GM23338 (cell line): Measurements from ENCODE around the gene PVALEF. TPM values are rescaled to one million over a fixed set of nuclear protein-coding genes. Genes with fewer than 3 reads are reported as not detected.

Experiments used
- ATAC-seq: fragments of 200-7000 bp; cut with Tn5 transposase; 3 replicates; pipeline ENCODE4 v1.9.1; 2020
- DNase-seq: peaks from one replicate; pipeline ENCODE4 v3.0.0-alpha.2; 2015; ENCODE audit warnings: low spot score
- H2AFZ ChIP-seq: fragments of 200-600 bp; sonication (generic); 2 replicates; pipeline ENCODE4 v1.8.0; 2016; ENCODE audit warnings: antibody characterized with exemption, mild to moderate bottlenecking, moderate library complexity
- H3F3A ChIP-seq: fragments of 200-600 bp; sonication (generic); replicated peaks from 2 replicates; pipeline ENCODE4 v1.8.0; 2017; ENCODE audit warnings: antibody characterized with exemption, mixed run types, low read depth
- H3K27ac ChIP-seq: fragments of 200-600 bp; sonication (generic); 2 replicates; pipeline ENCODE4 v1.6.1; 2016; ENCODE audit warnings: low read depth
- H3K27me3 ChIP-seq: fragments of 200-600 bp; sonication (generic); 2 replicates; pipeline ENCODE4 v1.8.0; 2016; ENCODE audit warnings: mild to moderate bottlenecking, mixed run types, moderate library complexity; ENCODE audit not compliant: insufficient read depth
- H3K36me3 ChIP-seq: fragments of 200-600 bp; sonication (generic); 2 replicates; pipeline ENCODE4 v1.8.0; 2016; ENCODE audit warnings: mild to moderate bottlenecking; ENCODE audit not compliant: insufficient read depth
- H3K4me1 ChIP-seq: fragments of 200-600 bp; sonication (generic); 2 replicates; pipeline ENCODE4 v1.8.0; 2016; ENCODE audit warnings: mild to moderate bottlenecking, moderate library complexity; ENCODE audit not compliant: insufficient read depth
- H3K4me2 ChIP-seq: fragments of 200-600 bp; sonication (generic); 2 replicates; pipeline ENCODE4 v1.7.1; 2017; ENCODE audit warnings: mixed run types
- H3K4me3 ChIP-seq: fragments of 200-600 bp; sonication (generic); 2 replicates; pipeline ENCODE4 v1.6.1; 2016; ENCODE audit warnings: mixed run types
- H3K79me2 ChIP-seq: fragments of 200-600 bp; sonication (generic); replicated peaks from 2 replicates; pipeline ENCODE4 v1.8.0; 2017; ENCODE audit warnings: mild to moderate bottlenecking; ENCODE audit not compliant: insufficient read depth
- H3K9me2 ChIP-seq: fragments of 200-600 bp; sonication (generic); 2 replicates; pipeline ENCODE4 v1.8.0; 2017; ENCODE audit not compliant: insufficient read depth
- H4K20me1 ChIP-seq: fragments of 200-600 bp; sonication (generic); replicated peaks from 2 replicates; pipeline ENCODE4 v1.8.0; 2017; ENCODE audit warnings: mild to moderate bottlenecking; ENCODE audit not compliant: insufficient read depth
- H3K27ac Mint-ChIP-seq: 2 replicates; pipeline ENCODE4 v1.8.0; 2020; ENCODE audit warnings: inconsistent platforms, mild to moderate bottlenecking, moderate library complexity, mixed read lengths
- H3K27me3 Mint-ChIP-seq: 3 replicates; pipeline ENCODE4 v1.8.0; 2022; ENCODE audit warnings: low read depth, mild to moderate bottlenecking, moderate library complexity, mixed read lengths, inconsistent platforms; ENCODE audit not compliant: insufficient read depth, poor library complexity
- H3K36me3 Mint-ChIP-seq: 3 replicates; pipeline ENCODE4 v1.8.0; 2021; ENCODE audit warnings: low read depth, mild to moderate bottlenecking, inconsistent platforms, moderate library complexity, mixed read lengths
- H3K4me1 Mint-ChIP-seq: 3 replicates; pipeline ENCODE4 v1.8.0; 2020; ENCODE audit warnings: mild to moderate bottlenecking, inconsistent platforms, mixed read lengths
- H3K4me3 Mint-ChIP-seq: 3 replicates; pipeline ENCODE4 v1.8.0; 2021; ENCODE audit warnings: moderate library complexity, mild to moderate bottlenecking, inconsistent platforms, mixed read lengths
- H3K9me3 Mint-ChIP-seq: 3 replicates; pipeline ENCODE4 v1.8.0; 2020; ENCODE audit warnings: moderate library complexity, mild to moderate bottlenecking, inconsistent platforms, mixed read lengths
- CREB1 ChIP-seq: fragments of 250-450 bp; sonication (Bioruptor Pico); IDR thresholded peaks from 2 replicates; pipeline ENCODE4 v1.5.0; 2020; ENCODE audit warnings: low read depth, mild to moderate bottlenecking, moderate library complexity
- EZH2 ChIP-seq: fragments of 200-600 bp; sonication (generic); IDR thresholded peaks from one replicate; pipeline ENCODE4 v1.8.0; 2017; ENCODE audit warnings: antibody characterized with exemption, mild to moderate bottlenecking, low read depth; ENCODE audit not compliant: unreplicated experiment
- EZH2phosphoT487 ChIP-seq: fragments of 200-600 bp; sonication (generic); IDR thresholded peaks from one replicate; pipeline ENCODE4 v1.8.1; 2018; ENCODE audit warnings: antibody characterized with exemption; ENCODE audit not compliant: unreplicated experiment
- JUNB ChIP-seq: IDR thresholded peaks from one replicate; pipeline ENCODE4 v1.6.1; 2016; ENCODE audit warnings: antibody characterized with exemption; ENCODE audit not compliant: unreplicated experiment
- POLR2AphosphoS5 ChIP-seq: IDR thresholded peaks from 2 replicates; pipeline ENCODE4 v1.6.1; 2016; ENCODE audit warnings: antibody characterized with exemption, low read depth
- STAT1 ChIP-seq: IDR thresholded peaks from one replicate; pipeline ENCODE4 v1.6.1; 2016; ENCODE audit warnings: antibody characterized with exemption; ENCODE audit not compliant: unreplicated experiment
- ZNF114 ChIP-seq: fragments of 250-450 bp; sonication (Bioruptor Pico); IDR thresholded peaks from 2 replicates; pipeline ENCODE4 v1.5.0; 2020; ENCODE audit warnings: mild to moderate bottlenecking, moderate library complexity
- ZNF331 ChIP-seq: fragments of 250-450 bp; sonication (Bioruptor Pico); IDR thresholded peaks from 2 replicates; pipeline ENCODE4 v1.5.0; 2020; ENCODE audit warnings: low read depth, mild to moderate bottlenecking, moderate library complexity
- polyA plus RNA-seq: library from polyadenylated mRNA; unstranded; fragments of >200 nt; fragmentation: Nextera tagmentation; extraction: Ambion mirVana; gene quantifications from 2 replicates; pipeline ENCODE4 v1.2.1, GENCODE V29; 2016
- total RNA-seq: library from RNA; depleted of rRNA; stranded (reverse); fragments of >200 nt; shearing (Covaris generic); gene quantifications from 2 replicates; pipeline ENCODE4 v1.2.3, GENCODE V29; 2014
- TF ChIP-seq, protein P1 (sequence below): fragments of 250-450 bp; sonication (Bioruptor Pico); IDR thresholded peaks from 2 replicates; pipeline ENCODE4 v1.5.0; 2020; ENCODE audit warnings: mild to moderate bottlenecking, moderate library complexity
- TF ChIP-seq, protein P2 (sequence below): IDR thresholded peaks from one replicate; pipeline ENCODE4 v1.6.1; 2018; ENCODE audit warnings: antibody characterized with exemption; ENCODE audit not compliant: unreplicated experiment
- TF ChIP-seq, protein P3 (sequence below), 2 experiments: fragments of 200-600 bp in 1 of 2; sonication (generic) in 1 of 2; conservative IDR thresholded peaks; 2 replicates each; pipeline versions ENCODE4 v1.5.1 to v1.6.1; 2016 to 2017; ENCODE audit warnings: antibody characterized with exemption in 2 of 2, low read depth in 2 of 2, mild to moderate bottlenecking in 2 of 2, moderate library complexity in 1 of 2

Gene PVALEF
- total and polyA plus RNA-seq, 2 experiments from 2014 or later: not detected

DNA sequence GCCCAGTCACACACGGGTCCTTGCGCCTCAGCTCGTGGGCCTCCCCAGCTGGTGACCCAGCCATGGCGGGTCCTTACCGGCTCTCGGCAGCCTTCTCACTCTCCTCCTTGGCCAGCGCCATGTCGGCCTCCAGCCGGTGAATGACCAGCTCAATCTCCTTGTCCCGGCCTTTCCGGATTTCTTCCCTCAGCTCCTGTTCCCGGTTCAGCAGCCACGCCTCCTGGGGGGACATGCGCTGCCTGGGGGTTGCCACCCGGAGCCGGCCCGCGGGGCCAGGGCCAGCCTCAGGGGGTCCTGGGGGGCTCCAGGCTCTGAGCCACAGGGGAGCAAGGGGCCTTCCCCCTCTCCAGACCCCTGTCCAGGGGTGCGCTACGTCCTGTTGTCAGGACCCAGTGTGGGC, 25.8 kb downstream of the PVALEF start (continued):
- TF ChIP-seq, protein P1, sequence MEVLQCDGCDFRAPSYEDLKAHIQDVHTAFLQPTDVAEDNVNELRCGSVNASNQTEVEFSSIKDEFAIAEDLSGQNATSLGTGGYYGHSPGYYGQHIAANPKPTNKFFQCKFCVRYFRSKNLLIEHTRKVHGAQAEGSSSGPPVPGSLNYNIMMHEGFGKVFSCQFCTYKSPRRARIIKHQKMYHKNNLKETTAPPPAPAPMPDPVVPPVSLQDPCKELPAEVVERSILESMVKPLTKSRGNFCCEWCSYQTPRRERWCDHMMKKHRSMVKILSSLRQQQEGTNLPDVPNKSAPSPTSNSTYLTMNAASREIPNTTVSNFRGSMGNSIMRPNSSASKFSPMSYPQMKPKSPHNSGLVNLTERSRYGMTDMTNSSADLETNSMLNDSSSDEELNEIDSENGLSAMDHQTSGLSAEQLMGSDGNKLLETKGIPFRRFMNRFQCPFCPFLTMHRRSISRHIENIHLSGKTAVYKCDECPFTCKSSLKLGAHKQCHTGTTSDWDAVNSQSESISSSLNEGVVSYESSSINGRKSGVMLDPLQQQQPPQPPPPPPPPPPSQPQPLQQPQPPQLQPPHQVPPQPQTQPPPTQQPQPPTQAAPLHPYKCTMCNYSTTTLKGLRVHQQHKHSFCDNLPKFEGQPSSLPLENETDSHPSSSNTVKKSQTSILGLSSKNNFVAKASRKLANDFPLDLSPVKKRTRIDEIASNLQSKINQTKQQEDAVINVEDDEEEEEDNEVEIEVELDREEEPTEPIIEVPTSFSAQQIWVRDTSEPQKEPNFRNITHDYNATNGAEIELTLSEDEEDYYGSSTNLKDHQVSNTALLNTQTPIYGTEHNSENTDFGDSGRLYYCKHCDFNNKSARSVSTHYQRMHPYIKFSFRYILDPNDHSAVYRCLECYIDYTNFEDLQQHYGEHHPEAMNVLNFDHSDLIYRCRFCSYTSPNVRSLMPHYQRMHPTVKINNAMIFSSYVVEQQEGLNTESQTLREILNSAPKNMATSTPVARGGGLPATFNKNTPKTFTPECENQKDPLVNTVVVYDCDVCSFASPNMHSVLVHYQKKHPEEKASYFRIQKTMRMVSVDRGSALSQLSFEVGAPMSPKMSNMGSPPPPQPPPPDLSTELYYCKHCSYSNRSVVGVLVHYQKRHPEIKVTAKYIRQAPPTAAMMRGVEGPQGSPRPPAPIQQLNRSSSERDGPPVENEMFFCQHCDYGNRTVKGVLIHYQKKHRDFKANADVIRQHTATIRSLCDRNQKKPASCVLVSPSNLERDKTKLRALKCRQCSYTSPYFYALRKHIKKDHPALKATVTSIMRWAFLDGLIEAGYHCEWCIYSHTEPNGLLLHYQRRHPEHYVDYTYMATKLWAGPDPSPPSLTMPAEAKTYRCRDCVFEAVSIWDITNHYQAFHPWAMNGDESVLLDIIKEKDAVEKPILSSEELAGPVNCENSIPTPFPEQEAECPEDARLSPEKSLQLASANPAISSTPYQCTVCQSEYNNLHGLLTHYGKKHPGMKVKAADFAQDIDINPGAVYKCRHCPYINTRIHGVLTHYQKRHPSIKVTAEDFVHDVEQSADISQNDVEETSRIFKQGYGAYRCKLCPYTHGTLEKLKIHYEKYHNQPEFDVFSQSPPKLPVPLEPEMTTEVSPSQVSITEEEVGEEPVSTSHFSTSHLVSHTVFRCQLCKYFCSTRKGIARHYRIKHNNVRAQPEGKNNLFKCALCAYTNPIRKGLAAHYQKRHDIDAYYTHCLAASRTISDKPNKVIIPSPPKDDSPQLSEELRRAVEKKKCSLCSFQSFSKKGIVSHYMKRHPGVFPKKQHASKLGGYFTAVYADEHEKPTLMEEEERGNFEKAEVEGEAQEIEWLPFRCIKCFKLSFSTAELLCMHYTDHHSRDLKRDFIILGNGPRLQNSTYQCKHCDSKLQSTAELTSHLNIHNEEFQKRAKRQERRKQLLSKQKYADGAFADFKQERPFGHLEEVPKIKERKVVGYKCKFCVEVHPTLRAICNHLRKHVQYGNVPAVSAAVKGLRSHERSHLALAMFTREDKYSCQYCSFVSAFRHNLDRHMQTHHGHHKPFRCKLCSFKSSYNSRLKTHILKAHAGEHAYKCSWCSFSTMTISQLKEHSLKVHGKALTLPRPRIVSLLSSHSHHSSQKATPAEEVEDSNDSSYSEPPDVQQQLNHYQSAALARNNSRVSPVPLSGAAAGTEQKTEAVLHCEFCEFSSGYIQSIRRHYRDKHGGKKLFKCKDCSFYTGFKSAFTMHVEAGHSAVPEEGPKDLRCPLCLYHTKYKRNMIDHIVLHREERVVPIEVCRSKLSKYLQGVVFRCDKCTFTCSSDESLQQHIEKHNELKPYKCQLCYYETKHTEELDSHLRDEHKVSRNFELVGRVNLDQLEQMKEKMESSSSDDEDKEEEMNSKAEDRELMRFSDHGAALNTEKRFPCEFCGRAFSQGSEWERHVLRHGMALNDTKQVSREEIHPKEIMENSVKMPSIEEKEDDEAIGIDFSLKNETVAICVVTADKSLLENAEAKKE (CRISPR knock-in tag): no peak
- TF ChIP-seq ZNF331 (CRISPR knock-in tag) (no peak), JUNB (no peak), CREB1 (CRISPR knock-in tag) (no peak)

DNA sequence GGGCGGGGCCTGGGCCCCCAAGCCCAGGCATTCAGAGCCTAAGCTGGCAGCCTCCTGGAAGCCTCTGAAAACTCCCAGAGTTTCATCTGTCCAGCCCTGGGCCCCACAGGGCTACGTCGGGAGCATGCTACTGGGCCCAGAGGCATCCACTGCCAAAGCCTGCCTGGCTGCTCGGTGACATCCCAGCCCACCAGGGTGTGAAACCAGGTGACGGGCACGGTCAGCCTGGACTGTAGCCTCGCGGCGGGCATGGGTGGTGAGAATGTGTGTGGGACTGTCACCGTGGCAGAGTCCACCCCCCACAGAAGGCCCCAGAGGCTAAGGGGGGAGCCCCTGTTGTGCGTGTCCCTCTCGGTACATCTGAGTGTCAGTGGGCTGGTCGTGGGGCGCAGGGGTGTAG, 26.3 kb downstream of the PVALEF start:
- Histone ChIP-seq H4K20me1 (no peaks in the 10 kb centered on the region), H3K9me2 (no peaks in the 10 kb centered on the region), H3K36me3 (no peaks in the 10 kb centered on the region), H3K27me3 (no peaks in the 10 kb centered on the region), H3K4me1 (no peaks in the 10 kb centered on the region), H2AFZ (no peak overlapping the region), H3K4me2 (no peak overlapping the region), H3K4me3 (no peak overlapping the region), H3K79me2 (no peaks in the 10 kb centered on the region), H3K27ac (no peak overlapping the region), H3F3A (no peaks in the 10 kb centered on the region)
- Mint-ChIP-seq H3K4me1 (no peaks in the 10 kb centered on the region), H3K27me3 (no peaks in the 10 kb centered on the region), H3K36me3 (0 out of 3 replicates have a peak, but pooled peaks cover 9% of the 10 kb centered on the region), H3K9me3 (no peaks in the 10 kb centered on the region), H3K4me3 (no peak overlapping the region), H3K27ac (no peak overlapping the region)
- ATAC-seq (no peak), DNase-seq (no peak)
- TF ChIP-seq EZH2phosphoT487 (no peak), ZNF114 (no peak), POLR2AphosphoS5 (no peak), STAT1 (no peak), JUNB (no peak), ZNF331 (CRISPR knock-in tag) (no peak), EZH2 (no peak)
- TF ChIP-seq, protein P2, sequence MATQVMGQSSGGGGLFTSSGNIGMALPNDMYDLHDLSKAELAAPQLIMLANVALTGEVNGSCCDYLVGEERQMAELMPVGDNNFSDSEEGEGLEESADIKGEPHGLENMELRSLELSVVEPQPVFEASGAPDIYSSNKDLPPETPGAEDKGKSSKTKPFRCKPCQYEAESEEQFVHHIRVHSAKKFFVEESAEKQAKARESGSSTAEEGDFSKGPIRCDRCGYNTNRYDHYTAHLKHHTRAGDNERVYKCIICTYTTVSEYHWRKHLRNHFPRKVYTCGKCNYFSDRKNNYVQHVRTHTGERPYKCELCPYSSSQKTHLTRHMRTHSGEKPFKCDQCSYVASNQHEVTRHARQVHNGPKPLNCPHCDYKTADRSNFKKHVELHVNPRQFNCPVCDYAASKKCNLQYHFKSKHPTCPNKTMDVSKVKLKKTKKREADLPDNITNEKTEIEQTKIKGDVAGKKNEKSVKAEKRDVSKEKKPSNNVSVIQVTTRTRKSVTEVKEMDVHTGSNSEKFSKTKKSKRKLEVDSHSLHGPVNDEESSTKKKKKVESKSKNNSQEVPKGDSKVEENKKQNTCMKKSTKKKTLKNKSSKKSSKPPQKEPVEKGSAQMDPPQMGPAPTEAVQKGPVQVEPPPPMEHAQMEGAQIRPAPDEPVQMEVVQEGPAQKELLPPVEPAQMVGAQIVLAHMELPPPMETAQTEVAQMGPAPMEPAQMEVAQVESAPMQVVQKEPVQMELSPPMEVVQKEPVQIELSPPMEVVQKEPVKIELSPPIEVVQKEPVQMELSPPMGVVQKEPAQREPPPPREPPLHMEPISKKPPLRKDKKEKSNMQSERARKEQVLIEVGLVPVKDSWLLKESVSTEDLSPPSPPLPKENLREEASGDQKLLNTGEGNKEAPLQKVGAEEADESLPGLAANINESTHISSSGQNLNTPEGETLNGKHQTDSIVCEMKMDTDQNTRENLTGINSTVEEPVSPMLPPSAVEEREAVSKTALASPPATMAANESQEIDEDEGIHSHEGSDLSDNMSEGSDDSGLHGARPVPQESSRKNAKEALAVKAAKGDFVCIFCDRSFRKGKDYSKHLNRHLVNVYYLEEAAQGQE: no peak
- TF ChIP-seq, protein P3, sequence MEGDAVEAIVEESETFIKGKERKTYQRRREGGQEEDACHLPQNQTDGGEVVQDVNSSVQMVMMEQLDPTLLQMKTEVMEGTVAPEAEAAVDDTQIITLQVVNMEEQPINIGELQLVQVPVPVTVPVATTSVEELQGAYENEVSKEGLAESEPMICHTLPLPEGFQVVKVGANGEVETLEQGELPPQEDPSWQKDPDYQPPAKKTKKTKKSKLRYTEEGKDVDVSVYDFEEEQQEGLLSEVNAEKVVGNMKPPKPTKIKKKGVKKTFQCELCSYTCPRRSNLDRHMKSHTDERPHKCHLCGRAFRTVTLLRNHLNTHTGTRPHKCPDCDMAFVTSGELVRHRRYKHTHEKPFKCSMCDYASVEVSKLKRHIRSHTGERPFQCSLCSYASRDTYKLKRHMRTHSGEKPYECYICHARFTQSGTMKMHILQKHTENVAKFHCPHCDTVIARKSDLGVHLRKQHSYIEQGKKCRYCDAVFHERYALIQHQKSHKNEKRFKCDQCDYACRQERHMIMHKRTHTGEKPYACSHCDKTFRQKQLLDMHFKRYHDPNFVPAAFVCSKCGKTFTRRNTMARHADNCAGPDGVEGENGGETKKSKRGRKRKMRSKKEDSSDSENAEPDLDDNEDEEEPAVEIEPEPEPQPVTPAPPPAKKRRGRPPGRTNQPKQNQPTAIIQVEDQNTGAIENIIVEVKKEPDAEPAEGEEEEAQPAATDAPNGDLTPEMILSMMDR (conservative IDR thresholded peaks at IDR 0.05; ENCODE audit: low read depth in 2 of 2): no peak
